Panc1 (cell line): ENCODE data around the gene SIK3. TPM values are rescaled to one million over a fixed set of nuclear protein-coding genes. Genes with fewer than 3 reads are reported as not detected.
"Not testable (repeated sequence)": the region's sequence is repeated elsewhere in the genome, so short reads cannot be mapped to it uniquely, and the experiment has no call there.

ENCODE experiments used
- ATAC-seq: fragments of 200-7000 bp; cut with Tn5 transposase; 2 replicates; pipeline ENCODE4 v1.9.1; 2020; ENCODE audit warnings: mild to moderate bottlenecking, moderate library complexity
- BruUV-seq: library from RNA; stranded (reverse); fragments of 400-500 nt; replicated peaks from 2 replicates; lab custom pipeline; 2021; lab: Mats Ljungman, UMichigan
- CTCF ChIA-PET: fragments of 300-600 bp; sonication (Branson Sonifier 250); formaldehyde crosslinking; loops from one replicate; lab custom pipeline; 2022; ENCODE audit warnings: antibody characterized with exemption; lab: Charles Lee
- POLR2A ChIA-PET: fragments of 300-600 bp; sonication (Branson Sonifier 250); formaldehyde crosslinking; loops from one replicate; lab custom pipeline; 2022; ENCODE audit warnings: antibody characterized with exemption; lab: Charles Lee
- DNase-seq: peaks from one replicate; pipeline ENCODE4 v3.0.0-alpha.2; 2010; ENCODE audit warnings: low read depth, low spot score
- H3K27ac ChIP-seq: 2 replicates; pipeline ENCODE4 v1.5.1; 2011; ENCODE audit warnings: mild to moderate bottlenecking, low read length, inconsistent platforms
- H3K27me3 ChIP-seq: fragments of 200-500 bp; sonication (Bioruptor generic); 2 replicates; pipeline ENCODE4 v1.6.0; 2014; ENCODE audit warnings: low read length, inconsistent platforms; ENCODE audit not compliant: control insufficient read depth, insufficient read depth
- H3K36me3 ChIP-seq: fragments of 200-500 bp; sonication (Bioruptor generic); 2 replicates; pipeline ENCODE4 v1.5.1; 2014; ENCODE audit warnings: inconsistent platforms, mild to moderate bottlenecking, low read length, moderate library complexity; ENCODE audit not compliant: control insufficient read depth, insufficient read depth
- H3K4me1 ChIP-seq: 2 replicates; pipeline ENCODE4 v1.5.1; 2011; ENCODE audit warnings: inconsistent platforms, mild to moderate bottlenecking, low read length, moderate library complexity; ENCODE audit not compliant: control insufficient read depth, insufficient read depth
- H3K4me3 ChIP-seq, 2 experiments: 2 replicates each; pipeline ENCODE4 v1.5.1; 2011 to 2012; ENCODE audit warnings: low read depth in 2 of 2, low read length in 2 of 2, mild to moderate bottlenecking in 2 of 2, inconsistent platforms in 1 of 2, moderate library complexity in 1 of 2
- H3K9me3 ChIP-seq: fragments of 200-500 bp; sonication (Bioruptor generic); 2 replicates; pipeline ENCODE4 v1.5.1; 2014; ENCODE audit warnings: low read depth, mild to moderate bottlenecking, inconsistent platforms, low read length, moderate library complexity; ENCODE audit not compliant: control insufficient read depth, insufficient read depth
- CTCF ChIP-seq: fragments of 450-650 bp; IDR thresholded peaks from 2 replicates; pipeline ENCODE4 v1.5.1; 2017; ENCODE audit warnings: mild to moderate bottlenecking
- POLR2AphosphoS5 ChIP-seq: IDR thresholded peaks from 2 replicates; pipeline ENCODE4 v1.6.1; 2012; ENCODE audit warnings: mild to moderate bottlenecking, low read depth, low read length, moderate library complexity
- REST ChIP-seq, 2 experiments: IDR thresholded peaks; 2 replicates each; pipeline ENCODE4 v1.6.1; 2011 to 2012; ENCODE audit warnings: low read depth in 2 of 2, control low read depth in 1 of 2, low read length in 1 of 2, mild to moderate bottlenecking in 1 of 2, moderate library complexity in 1 of 2; ENCODE audit not compliant: insufficient read depth in 1 of 2
- TCF7L2 ChIP-seq: IDR thresholded peaks from 2 replicates; pipeline ENCODE4 v1.6.1; 2011; ENCODE audit warnings: mild to moderate bottlenecking, low read depth, low read length, inconsistent platforms
- in situ Hi-C: cut with HindIII; loops from 2 replicates; pipeline ENCODE4 v1.10.0; 2016; ENCODE audit warnings: low sequenced_read_pairs, low pct_unique_long_range_greater_than_20kb
- intact Hi-C: fragments of 100-400 bp; cut with micrococcal nuclease; formaldehyde crosslinking; loops from one replicate; pipeline ENCODE4 v1.10.0; 2022; ENCODE audit not compliant: unreplicated experiment
- total RNA-seq: library from RNA; stranded (reverse); gene quantifications from one replicate; pipeline ENCODE4 v1.2.1, GENCODE V29; 2021; ENCODE audit not compliant: unreplicated experiment

Gene SIK3
- total RNA-seq, 1 experiment from 2014 or later, result 39.7 TPM

DNA sequence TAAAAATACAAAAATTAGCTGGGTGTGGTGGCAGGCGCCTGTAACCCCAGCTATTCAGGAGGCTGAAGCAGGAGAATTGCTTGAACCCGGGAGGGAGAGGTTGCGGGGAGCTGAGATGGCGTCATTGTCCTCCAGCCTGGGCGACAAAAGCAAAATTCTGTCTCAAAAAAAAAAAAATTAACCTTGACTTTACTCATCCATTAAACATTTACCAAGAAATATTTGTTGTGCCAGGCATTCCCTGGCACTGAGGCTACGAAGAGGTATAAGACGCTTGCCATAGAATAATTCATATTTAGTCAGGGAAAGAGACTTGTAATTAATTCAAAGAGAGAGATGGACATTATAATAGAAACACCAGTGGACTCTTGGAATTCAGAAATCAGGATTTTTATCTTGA lies 32.7 kb upstream of the SIK3 start:
- no TSS peak for BruUV-seq
- ChIA-PET CTCF (interaction anchor here (0.7 kb wide), 1 partner anchor 13 kb away, joined by 13 read pairs; no protein-coding TSS in a partner anchor), POLR2A (no interaction called here)
- Histone ChIP-seq H3K36me3 (no peaks in the 10 kb centered on the region), H3K9me3 (no peaks in the 10 kb centered on the region), H3K27ac (no peak overlapping the region), H3K4me1 (no peaks in the 10 kb centered on the region), H3K27me3 (no peaks in the 10 kb centered on the region; the same call in 1 of the 2 replicates), H3K4me3 (no peak overlapping the region)
- DNase-seq, result no peak
- ATAC-seq, result no peak
- in situ Hi-C loops, result no loop called here
- intact Hi-C loops, result no loop called here
- no peak for TF ChIP-seq REST (IDR thresholded peaks at IDR 0.05; ENCODE audit: insufficient read depth in 1 of 2, low read depth in 2 of 2, low read length in 1 of 2)
- no peak for TF ChIP-seq POLR2AphosphoS5
- TF ChIP-seq CTCF, result no peak
- TF ChIP-seq TCF7L2, result no peak

- H3K4me1 ChIP-seq, H3K4me3 ChIP-seq, H3K9me3 ChIP-seq, in situ Hi-C loops, ATAC-seq, DNase-seq, H3K36me3 ChIP-seq, intact Hi-C loops, H3K27ac ChIP-seq, H3K27me3 ChIP-seq, BruUV-seq, POLR2A ChIA-PET: not testable (repeated sequence)
- CTCF ChIA-PET, result interaction anchor here (0.7 kb wide), 1 partner anchor 13 kb away, joined by 13 read pairs; no protein-coding TSS in a partner anchor
Observed at GRCh38 chr11:117130396-117130795, 32.2 kb upstream of the SIK3 start.

DNA sequence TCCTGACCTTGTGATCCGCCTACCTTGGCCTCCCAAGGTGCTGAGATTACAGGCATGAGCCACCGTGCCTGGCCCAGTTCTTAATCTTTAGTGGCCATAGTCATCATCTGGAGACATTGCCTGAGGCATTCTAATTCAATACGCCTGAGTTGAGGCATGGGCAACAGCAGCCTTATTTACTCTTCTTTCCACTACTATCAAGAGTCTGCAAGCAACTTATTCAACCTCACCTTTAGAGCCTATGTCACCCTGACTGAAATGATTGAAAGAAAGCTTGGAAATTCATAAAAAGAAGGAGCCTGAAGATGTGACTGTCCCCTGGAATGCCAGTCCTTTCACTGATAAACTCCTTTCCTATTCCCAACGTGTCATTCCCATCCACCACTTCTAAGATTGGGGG lies 30.1 kb upstream of the SIK3 start:
- ChIA-PET CTCF (interaction anchor here (0.6 kb wide), 2 partner anchors 13 to 272 kb away, joined by 5 to 6 read pairs; no protein-coding TSS in a partner anchor), POLR2A (no interaction called here)
- H3K27me3 ChIP-seq, result no peaks in the 10 kb centered on the region; the same call in 1 of the 2 replicates
- no peak for DNase-seq
- H3K4me3 ChIP-seq, result no peak overlapping the region
- no peak overlapping the region for H3K27ac ChIP-seq
- TF ChIP-seq TCF7L2 (no peak), REST (IDR thresholded peaks at IDR 0.05; ENCODE audit: insufficient read depth in 1 of 2, low read depth in 2 of 2, low read length in 1 of 2) (no peak), POLR2AphosphoS5 (no peak)
- no peaks in the 10 kb centered on the region for H3K4me1 ChIP-seq
- no peaks in the 10 kb centered on the region for H3K9me3 ChIP-seq
- no TSS peak for BruUV-seq
- intact Hi-C loops, result no loop called here
- ATAC-seq, result no peak
- no peaks in the 10 kb centered on the region for H3K36me3 ChIP-seq
- in situ Hi-C loops, result no loop called here
